Cardiac fibroblast (primary cell): ENCODE measurements around the gene SERPINB5.
A peak's percentile ranks its signal among the peaks of the same experiment; 100 is the strongest.

Experiments
- DNase-seq, 2 donors: peaks; one replicate each; pipeline versions ENCODE4 v3.0.0 to v3.0.0-alpha.2; 2010; ENCODE audit warnings: low read depth in 2 of 2
- H3K4me3 ChIP-seq, 2 donors: replicated peaks in 1 of 2; 1 replicate in 1 of 2; 2 replicates in 1 of 2; pipeline ENCODE4 v1.5.1; 2011; ENCODE audit warnings: low read depth in 2 of 2, low read length in 2 of 2, mild to moderate bottlenecking in 2 of 2, moderate library complexity in 1 of 2
- TF ChIP-seq, protein P1 (sequence below): IDR thresholded peaks from one replicate; pipeline ENCODE4 v1.5.1; 2011; ENCODE audit warnings: low read depth, mild to moderate bottlenecking, low read length, inconsistent platforms

Gene SERPINB5

DNA sequence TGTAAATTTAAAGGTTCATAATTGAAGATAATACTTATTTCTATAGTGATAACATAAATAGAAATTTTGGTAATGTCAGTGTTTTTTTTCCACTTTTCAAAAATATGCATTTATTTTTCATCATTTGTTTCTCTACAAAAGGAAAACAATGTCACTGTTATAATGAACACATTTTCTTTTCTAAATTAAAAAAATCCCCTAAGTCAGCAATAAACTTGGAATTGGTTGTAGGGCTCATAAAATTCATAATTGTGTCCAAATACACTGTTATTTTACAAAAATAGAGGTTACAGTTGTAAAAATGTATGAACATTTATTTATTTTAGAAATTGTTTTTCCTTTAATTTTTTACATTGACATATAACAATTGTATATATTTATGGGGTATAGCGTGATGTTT is 39.0 kb downstream of the SERPINB5 start:
- no peak for DNase-seq
- no peak overlapping the region for H3K4me3 ChIP-seq

DNA sequence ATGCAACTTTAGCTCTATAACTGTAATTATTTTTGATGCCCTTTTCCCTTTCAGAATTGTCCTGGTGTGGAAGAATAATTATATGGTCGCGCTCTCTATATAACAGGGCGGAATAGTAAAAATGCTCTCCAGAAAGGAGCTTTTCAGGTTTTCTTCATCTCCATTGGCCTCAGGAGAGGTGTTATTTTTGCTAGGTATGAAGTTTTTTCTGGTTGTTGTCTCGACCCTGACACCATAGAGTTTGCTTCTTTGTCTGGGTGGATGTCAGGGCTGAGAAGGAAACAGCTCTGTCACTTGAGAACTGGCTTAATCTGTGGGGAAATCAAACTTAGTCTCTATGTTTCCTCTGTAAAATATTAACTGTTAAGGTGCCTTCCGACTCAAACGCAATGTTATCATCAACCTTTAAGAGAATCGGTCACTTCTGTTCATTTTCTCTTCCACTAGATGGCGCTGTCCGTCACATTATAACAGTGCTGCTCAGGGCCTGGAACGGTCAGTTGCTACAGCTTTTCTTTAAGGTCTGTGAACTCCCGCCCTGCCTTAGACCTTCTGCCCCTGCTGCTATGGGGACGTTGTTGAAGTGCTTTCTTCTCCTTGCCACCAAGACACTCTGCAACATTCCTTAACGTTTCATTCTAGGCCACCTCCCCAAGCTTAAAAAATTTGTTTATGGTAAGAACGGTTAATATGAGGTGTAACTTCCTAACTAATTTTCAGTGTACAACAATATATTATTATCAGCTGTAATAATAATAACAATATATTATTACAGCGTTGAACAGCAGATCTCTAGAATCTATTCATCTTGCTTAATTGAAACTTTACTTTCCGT is 41.6 kb downstream of the SERPINB5 start:
- peak; percentile 81 to 85 for DNase-seq
- TF ChIP-seq, protein P1, sequence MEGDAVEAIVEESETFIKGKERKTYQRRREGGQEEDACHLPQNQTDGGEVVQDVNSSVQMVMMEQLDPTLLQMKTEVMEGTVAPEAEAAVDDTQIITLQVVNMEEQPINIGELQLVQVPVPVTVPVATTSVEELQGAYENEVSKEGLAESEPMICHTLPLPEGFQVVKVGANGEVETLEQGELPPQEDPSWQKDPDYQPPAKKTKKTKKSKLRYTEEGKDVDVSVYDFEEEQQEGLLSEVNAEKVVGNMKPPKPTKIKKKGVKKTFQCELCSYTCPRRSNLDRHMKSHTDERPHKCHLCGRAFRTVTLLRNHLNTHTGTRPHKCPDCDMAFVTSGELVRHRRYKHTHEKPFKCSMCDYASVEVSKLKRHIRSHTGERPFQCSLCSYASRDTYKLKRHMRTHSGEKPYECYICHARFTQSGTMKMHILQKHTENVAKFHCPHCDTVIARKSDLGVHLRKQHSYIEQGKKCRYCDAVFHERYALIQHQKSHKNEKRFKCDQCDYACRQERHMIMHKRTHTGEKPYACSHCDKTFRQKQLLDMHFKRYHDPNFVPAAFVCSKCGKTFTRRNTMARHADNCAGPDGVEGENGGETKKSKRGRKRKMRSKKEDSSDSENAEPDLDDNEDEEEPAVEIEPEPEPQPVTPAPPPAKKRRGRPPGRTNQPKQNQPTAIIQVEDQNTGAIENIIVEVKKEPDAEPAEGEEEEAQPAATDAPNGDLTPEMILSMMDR, result peak; percentile 53
- H3K4me3 ChIP-seq, result no peak overlapping the region

More for the DNA sequence above, 39.0 kb downstream of the SERPINB5 start:
- TF ChIP-seq, protein P1, result no peak

DNA sequence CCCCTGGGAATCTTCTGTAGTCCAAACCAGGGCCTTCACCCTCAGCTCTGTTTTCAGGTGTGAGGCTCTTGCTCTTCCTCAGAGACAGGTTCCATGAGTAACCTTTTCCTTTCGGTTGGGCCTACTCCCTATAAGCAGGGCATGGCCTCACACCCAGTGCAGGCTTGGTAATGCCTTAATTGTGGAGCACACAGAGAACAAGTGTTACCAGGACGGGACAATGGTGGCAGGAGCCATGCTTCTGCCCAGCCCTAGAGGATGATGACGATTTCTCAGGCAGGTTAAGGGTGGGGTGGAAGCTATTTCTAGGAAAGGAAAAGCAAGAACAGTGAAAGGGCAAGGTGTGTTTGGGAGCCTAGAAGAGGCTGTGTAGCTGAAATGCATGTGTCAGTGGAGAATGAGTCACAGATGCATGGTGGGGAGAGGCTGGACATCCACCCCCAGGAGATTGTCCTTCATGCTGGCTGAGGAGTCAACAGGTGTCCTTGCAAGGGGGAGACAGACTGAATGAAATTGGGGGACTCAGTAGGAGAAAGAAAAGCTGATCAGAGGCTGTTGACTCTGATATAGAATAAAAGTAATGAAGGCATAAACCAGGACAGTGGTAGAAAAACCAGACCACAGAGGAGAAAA is 43.4 kb downstream of the SERPINB5 start:
- no peak overlapping the region for H3K4me3 ChIP-seq
- no peak for DNase-seq
- TF ChIP-seq, protein P1, result no peak

DNA sequence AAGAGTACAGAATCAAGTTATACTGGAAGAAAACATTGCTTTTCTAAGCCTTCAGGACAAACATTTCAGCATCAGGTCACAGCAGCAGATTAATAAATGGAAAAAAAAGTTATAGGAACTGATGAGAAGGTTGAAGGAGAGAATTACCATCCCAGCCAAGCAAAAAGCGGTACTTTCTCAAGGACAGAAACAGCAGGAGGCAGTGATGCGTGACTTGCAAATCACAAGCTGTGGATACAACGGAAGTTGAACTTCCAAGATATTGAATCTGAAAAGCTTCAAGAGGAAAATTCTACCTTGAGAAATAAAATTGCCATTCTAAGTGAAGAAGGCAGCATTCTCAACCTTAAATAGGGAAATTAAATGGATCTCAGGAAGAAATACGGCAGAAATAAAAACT is 46.9 kb downstream of the SERPINB5 start:
- peak; percentile 9 to 10 for DNase-seq
- no peak overlapping the region for H3K4me3 ChIP-seq
- TF ChIP-seq, protein P1, result no peak

DNA sequence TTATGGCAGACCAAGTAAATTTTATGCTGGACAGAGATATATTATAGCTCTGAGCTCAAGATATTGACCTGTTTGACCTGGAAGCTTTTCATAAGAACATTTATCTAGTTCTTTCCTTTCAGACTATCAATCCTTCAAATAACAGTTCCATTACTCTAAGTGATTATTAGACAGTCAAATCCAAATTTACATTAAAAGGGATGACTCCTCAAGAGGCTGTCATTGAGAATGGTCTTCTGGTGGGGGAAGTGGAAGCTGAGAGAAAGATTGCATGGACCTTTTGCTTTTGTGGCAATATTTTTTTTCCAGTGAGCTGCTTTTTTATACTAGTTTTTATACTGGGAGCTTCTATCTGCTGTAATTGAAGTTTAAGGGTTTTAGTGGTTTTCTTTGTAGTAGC is 50.5 kb downstream of the SERPINB5 start:
- H3K4me3 ChIP-seq, result no peak overlapping the region
- TF ChIP-seq, protein P1, result no peak
- no peak for DNase-seq

DNA sequence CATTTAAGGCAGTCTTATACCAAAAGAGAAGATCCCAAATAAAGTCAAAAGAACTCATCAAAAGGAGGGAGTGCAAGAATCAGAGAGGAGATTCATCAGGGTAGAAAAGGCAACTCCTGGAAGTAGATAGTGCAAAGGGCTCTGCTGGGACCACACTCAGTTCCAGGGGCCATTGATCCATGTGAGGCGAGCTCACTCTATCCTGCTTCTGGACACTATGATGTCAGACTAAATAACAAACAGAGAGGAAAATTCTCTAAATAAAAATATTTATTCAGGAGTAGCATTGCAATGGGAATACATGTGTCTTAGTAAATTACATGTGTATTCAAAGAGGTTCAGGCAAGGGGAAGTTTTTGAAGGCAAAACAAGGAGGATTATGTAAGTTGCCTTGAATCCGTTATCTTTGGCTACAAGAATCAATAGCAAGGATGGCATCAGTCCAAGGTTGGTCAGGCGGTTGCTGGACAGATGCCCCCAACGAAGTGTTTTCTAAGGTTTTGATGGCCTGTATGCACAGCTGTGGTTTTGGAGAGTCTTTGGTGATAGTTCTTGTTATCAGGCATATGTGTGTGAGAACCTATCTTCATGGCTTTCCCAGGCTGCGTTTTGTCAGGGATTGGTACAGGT is 52.2 kb downstream of the SERPINB5 start:
- TF ChIP-seq, protein P1, result no peak
- DNase-seq, result peak in 1 of 2 donors; percentile 17
- H3K4me3 ChIP-seq, result no peak overlapping the region
